HepG2 (cell line): ENCODE data around the gene NR3C2.

ENCODE experiments used
- MAX ChIP-seq: IDR thresholded peaks from 2 replicates; pipeline ENCODE4 v1.6.1; 2012; ENCODE audit warnings: inconsistent platforms
- POLR2A ChIP-seq, 2 experiments: IDR thresholded peaks; 2 replicates each; pipeline ENCODE4 v1.6.1; 2011; ENCODE audit warnings: low read depth in 2 of 2, low read length in 2 of 2, mild to moderate bottlenecking in 1 of 2, moderate library complexity in 1 of 2; ENCODE audit not compliant: insufficient read depth in 1 of 2
- TGIF2 ChIP-seq: IDR thresholded peaks from 2 replicates; pipeline ENCODE4 v1.6.1; 2016; ENCODE audit warnings: control low read depth, missing compliant biosample characterization
- TF ChIP-seq, protein P1 (sequence below): sonication (generic); formaldehyde crosslinking; IDR thresholded peaks from 2 replicates; pipeline ENCODE4 v1.4.0; 2020; ENCODE audit warnings: missing genetic modification reagents
- TF ChIP-seq, protein P2 (sequence below): sonication (generic); formaldehyde crosslinking; IDR thresholded peaks from 2 replicates; pipeline ENCODE4 v1.5.0; 2020; ENCODE audit warnings: mild to moderate bottlenecking, missing genetic modification reagents, moderate library complexity
- TF ChIP-seq, protein P3 (sequence below): sonication (generic); formaldehyde crosslinking; IDR thresholded peaks from one replicate; pipeline ENCODE4 v1.5.1; 2020; ENCODE audit warnings: mild to moderate bottlenecking, missing genetic modification reagents; ENCODE audit errors: not compliant biosample characterization

DNA sequence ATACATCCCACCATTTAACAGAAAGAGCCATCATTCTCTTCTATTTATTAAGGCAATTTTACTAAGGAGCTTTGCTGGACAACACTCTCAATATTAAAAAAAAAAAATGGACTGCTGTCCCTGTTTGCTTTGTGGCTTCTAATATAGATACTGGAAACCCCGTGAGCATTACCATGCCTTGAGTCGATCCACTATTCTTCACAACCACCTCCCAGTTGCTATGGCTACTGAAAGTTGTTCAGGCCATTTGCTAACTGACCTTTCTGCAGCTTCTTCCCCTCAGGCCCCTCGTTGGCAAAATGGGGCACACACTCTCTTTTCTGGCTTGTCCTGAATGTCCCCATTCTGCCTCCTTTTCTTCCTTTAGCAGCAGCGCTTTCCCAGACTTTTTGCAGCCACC, 340.4 kb downstream of the NR3C2 start:
- TF ChIP-seq, protein P1, sequence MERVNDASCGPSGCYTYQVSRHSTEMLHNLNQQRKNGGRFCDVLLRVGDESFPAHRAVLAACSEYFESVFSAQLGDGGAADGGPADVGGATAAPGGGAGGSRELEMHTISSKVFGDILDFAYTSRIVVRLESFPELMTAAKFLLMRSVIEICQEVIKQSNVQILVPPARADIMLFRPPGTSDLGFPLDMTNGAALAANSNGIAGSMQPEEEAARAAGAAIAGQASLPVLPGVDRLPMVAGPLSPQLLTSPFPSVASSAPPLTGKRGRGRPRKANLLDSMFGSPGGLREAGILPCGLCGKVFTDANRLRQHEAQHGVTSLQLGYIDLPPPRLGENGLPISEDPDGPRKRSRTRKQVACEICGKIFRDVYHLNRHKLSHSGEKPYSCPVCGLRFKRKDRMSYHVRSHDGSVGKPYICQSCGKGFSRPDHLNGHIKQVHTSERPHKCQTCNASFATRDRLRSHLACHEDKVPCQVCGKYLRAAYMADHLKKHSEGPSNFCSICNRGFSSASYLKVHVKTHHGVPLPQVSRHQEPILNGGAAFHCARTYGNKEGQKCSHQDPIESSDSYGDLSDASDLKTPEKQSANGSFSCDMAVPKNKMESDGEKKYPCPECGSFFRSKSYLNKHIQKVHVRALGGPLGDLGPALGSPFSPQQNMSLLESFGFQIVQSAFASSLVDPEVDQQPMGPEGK, result no peak
- TF ChIP-seq MAX, result no peak
- TF ChIP-seq TGIF2 (CRISPR knock-in tag), result no peak
- TF ChIP-seq, protein P2, sequence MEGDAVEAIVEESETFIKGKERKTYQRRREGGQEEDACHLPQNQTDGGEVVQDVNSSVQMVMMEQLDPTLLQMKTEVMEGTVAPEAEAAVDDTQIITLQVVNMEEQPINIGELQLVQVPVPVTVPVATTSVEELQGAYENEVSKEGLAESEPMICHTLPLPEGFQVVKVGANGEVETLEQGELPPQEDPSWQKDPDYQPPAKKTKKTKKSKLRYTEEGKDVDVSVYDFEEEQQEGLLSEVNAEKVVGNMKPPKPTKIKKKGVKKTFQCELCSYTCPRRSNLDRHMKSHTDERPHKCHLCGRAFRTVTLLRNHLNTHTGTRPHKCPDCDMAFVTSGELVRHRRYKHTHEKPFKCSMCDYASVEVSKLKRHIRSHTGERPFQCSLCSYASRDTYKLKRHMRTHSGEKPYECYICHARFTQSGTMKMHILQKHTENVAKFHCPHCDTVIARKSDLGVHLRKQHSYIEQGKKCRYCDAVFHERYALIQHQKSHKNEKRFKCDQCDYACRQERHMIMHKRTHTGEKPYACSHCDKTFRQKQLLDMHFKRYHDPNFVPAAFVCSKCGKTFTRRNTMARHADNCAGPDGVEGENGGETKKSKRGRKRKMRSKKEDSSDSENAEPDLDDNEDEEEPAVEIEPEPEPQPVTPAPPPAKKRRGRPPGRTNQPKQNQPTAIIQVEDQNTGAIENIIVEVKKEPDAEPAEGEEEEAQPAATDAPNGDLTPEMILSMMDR (CRISPR knock-in tag), result no peak
- no peak for TF ChIP-seq POLR2A (IDR thresholded peaks at IDR 0.05; ENCODE audit: insufficient read depth in 1 of 2, low read depth in 2 of 2, low read length in 2 of 2)
- TF ChIP-seq, protein P3, sequence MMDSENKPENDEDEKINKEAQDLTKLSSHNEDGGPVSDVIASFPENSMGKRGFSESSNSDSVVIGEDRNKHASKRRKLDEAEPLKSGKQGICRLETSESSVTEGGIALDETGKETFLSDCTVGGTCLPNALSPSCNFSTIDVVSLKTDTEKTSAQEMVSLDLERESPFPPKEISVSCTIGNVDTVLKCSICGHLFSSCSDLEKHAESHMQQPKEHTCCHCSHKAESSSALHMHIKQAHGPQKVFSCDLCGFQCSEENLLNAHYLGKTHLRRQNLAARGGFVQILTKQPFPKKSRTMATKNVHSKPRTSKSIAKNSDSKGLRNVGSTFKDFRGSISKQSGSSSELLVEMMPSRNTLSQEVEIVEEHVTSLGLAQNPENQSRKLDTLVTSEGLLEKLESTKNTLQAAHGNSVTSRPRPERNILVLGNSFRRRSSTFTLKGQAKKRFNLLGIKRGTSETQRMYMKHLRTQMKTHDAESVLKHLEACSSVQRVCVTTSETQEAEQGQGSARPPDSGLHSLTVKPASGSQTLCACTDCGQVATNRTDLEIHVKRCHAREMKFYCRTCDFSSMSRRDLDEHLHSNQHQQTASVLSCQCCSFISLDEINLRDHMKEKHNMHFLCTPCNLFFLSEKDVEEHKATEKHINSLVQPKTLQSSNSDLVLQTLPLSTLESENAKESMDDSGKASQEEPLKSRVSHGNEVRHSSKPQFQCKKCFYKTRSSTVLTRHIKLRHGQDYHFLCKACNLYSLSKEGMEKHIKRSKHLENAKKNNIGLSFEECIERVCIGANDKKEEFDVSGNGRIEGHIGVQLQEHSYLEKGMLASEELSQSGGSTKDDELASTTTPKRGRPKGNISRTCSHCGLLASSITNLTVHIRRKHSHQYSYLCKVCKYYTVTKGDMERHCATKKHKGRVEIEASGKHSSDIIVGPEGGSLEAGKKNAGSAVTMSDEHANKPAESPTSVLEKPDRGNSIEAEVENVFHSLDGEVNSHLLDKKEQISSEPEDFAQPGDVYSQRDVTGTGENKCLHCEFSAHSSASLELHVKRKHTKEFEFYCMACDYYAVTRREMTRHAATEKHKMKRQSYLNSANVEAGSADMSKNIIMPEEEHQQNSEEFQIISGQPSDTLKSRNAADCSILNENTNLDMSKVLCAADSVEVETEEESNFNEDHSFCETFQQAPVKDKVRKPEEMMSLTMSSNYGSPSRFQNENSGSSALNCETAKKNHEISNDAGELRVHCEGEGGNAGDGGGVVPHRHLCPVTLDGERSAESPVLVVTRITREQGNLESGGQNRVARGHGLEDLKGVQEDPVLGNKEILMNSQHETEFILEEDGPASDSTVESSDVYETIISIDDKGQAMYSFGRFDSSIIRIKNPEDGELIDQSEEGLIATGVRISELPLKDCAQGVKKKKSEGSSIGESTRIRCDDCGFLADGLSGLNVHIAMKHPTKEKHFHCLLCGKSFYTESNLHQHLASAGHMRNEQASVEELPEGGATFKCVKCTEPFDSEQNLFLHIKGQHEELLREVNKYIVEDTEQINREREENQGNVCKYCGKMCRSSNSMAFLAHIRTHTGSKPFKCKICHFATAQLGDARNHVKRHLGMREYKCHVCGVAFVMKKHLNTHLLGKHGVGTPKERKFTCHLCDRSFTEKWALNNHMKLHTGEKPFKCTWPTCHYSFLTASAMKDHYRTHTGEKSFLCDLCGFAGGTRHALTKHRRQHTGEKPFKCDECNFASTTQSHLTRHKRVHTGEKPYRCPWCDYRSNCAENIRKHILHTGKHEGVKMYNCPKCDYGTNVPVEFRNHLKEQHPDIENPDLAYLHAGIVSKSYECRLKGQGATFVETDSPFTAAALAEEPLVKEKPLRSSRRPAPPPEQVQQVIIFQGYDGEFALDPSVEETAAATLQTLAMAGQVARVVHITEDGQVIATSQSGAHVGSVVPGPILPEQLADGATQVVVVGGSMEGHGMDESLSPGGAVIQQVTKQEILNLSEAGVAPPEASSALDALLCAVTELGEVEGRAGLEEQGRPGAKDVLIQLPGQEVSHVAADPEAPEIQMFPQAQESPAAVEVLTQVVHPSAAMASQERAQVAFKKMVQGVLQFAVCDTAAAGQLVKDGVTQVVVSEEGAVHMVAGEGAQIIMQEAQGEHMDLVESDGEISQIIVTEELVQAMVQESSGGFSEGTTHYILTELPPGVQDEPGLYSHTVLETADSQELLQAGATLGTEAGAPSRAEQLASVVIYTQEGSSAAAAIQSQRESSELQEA (CRISPR knock-in tag), result no peak
